AG09309 (cell line): ENCODE measurements around the gene TCFL5.
"Not testable (repeated sequence)": the region's sequence is repeated elsewhere in the genome, so short reads cannot be mapped to it uniquely, and the experiment has no call there.

Experiments
- DNase-seq: peaks from one replicate; pipeline ENCODE4 v3.0.0-alpha.2; 2010; ENCODE audit warnings: low read depth
- H3K4me3 ChIP-seq: 2 replicates; pipeline ENCODE4 v1.5.1; 2011; ENCODE audit warnings: mild to moderate bottlenecking, low read depth, low read length, moderate library complexity; ENCODE audit not compliant: control insufficient read depth
- CTCF ChIP-seq: IDR thresholded peaks from 2 replicates; pipeline ENCODE4 v1.5.1; 2011; ENCODE audit warnings: mild to moderate bottlenecking, low read depth, low read length, inconsistent platforms; ENCODE audit not compliant: insufficient read depth, control insufficient read depth; ENCODE audit errors: missing control alignments

TCFL5 gene

GRCh38 chr20:62849431-62849830 is 12.2 kb downstream of the TCFL5 start:
- no peak for TF ChIP-seq CTCF
- DNase-seq: no peak
- no peak overlapping the region for H3K4me3 ChIP-seq

DNA sequence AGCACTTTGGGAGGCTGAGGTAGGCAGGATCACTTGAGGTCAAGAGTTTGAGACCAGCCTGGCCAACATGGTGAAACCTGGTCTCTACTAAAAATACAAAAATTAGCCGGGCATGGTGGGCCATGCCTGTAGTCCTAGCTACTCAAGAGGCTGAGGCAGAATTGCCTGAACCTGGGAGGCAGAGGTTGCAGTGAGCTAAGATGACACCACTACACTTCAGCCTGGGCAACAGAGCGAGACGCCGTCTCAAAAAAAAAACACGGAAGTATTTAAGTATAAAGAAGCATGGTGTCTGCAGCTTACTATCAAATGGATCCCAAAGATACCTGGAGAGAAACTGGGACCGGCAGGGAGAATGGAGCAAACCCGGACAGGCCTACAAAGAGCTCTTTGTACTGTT is 12.7 kb downstream of the TCFL5 start:
- not testable (repeated sequence) for H3K4me3 ChIP-seq, DNase-seq

GRCh38 chr20:62846166-62846890 is 15.3 kb downstream of the TCFL5 start:
- no peak overlapping the region for H3K4me3 ChIP-seq
- no peak for TF ChIP-seq CTCF
- DNase-seq: no peak

DNA sequence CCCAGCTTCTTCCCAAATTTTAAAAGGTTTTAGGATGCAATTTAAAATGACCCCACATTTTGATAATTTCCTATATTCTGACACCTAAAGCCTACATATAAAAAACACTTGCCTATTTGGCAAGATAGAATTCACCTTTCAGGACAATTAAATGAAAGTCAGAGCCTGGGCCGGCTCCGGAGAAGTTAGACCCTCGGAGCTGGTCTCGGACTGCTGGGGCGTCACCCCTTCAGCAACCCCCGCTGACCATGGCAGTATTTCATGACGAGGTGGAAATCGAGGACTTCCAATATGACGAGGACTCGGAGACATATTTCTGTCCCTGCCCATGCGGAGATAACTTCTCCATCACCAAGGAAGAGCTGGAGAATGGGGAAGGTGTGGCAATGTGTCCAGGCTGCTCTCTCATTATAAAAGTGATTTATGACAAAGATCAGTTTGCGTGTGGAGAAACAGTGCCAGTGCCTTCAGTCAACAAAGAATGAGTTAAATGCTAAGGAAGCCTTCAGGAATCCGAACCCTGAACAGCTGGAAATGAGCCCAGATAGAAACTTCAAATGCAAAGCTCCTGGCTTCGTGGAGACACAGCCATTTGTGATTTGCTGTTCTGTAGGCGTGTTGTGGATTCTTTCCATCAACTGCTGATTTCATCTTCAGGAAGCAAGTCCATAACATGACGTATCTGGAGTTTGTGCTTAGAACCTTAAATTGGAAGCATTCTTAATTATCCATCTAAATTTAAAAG is 16.0 kb downstream of the TCFL5 start:
- H3K4me3 ChIP-seq: no peak overlapping the region
- DNase-seq: no peak
- no peak for TF ChIP-seq CTCF

- TF ChIP-seq CTCF: no peak
These were observed 17.4 kb downstream of the TCFL5 start for GRCh38 chr20:62844182-62844581.

GRCh38 chr20:62843656-62844055 is 18.0 kb downstream of the TCFL5 start:
- no peak for TF ChIP-seq CTCF
- H3K4me3 ChIP-seq: no peak overlapping the region
- DNase-seq: no peak

More at GRCh38 chr20:62844182-62844581, 17.4 kb downstream of the TCFL5 start:
- DNase-seq: no peak
- no peak overlapping the region for H3K4me3 ChIP-seq

GRCh38 chr20:62841705-62842212 is 19.9 kb downstream of the TCFL5 start:
- no peak for DNase-seq
- no peak for TF ChIP-seq CTCF
- H3K4me3 ChIP-seq: no peak overlapping the region
